Measurements from ENCODE around the gene CXCL11.
"Not testable (repeated sequence)": the region's sequence is repeated elsewhere in the genome, so short reads cannot be mapped to it uniquely, and the experiment has no call there.

The CXCL11 gene

GRCh38 chr4:76053730-76054129 lies 17.9 kb upstream of the CXCL11 start:
- Mint-ChIP-seq H3K36me3 (ENCODE audit: low read depth) (no peaks in the 10 kb centered on the region), H3K4me1 (peaks cover 13% of the 10 kb centered on the region), H3K27me3 (ENCODE audit: low read depth) (no peaks in the 10 kb centered on the region), H3K9me3 (no peaks in the 10 kb centered on the region), H3K27ac (peak overlapping the region in 2 of 3 experiments; percentile 12 to 21), H3K4me3 (no peak overlapping the region)
- TF ChIP-seq, protein P1, sequence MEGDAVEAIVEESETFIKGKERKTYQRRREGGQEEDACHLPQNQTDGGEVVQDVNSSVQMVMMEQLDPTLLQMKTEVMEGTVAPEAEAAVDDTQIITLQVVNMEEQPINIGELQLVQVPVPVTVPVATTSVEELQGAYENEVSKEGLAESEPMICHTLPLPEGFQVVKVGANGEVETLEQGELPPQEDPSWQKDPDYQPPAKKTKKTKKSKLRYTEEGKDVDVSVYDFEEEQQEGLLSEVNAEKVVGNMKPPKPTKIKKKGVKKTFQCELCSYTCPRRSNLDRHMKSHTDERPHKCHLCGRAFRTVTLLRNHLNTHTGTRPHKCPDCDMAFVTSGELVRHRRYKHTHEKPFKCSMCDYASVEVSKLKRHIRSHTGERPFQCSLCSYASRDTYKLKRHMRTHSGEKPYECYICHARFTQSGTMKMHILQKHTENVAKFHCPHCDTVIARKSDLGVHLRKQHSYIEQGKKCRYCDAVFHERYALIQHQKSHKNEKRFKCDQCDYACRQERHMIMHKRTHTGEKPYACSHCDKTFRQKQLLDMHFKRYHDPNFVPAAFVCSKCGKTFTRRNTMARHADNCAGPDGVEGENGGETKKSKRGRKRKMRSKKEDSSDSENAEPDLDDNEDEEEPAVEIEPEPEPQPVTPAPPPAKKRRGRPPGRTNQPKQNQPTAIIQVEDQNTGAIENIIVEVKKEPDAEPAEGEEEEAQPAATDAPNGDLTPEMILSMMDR (IDR thresholded peaks at IDR 0.05; ENCODE audit: unreplicated experiment in 3 of 3) = no peak

- not testable (repeated sequence) for H3K27me3 Mint-ChIP-seq (ENCODE audit: low read depth); H3K9me3 Mint-ChIP-seq; H3K36me3 Mint-ChIP-seq (ENCODE audit: low read depth); H3K27ac Mint-ChIP-seq; H3K4me3 Mint-ChIP-seq
- H3K4me1 Mint-ChIP-seq = peaks cover 13% of the 10 kb centered on the region
These were observed 14.7 kb upstream of the CXCL11 start for GRCh38 chr4:76050560-76051050.

DNA sequence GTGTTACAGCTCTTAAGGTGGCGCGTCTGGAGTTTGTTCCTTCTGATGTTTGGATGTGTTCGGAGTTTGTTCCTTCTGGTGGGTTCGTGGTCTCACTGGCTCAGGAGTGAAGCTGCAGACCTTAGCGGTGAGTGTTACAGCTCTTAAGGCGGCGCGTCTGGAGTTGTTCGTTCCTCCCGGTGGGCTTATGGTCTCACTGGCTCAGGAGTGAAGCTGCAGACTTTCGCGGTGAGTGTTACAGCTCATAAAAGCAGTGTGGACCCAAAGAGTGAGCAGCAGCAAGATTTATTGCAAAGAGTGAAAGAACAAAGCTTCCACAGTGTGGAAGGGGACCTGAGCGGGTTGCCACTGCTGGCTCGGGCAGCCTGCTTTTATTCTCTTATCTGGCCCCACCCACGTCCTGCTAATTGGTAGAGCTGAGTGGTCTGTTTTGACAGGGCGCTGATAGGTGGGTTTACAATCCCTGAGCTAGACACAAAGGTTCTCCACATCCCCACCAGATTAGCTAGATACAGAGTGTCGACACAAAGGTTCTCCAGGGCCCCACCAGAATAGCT lies 14.1 kb upstream of the CXCL11 start:
- H3K27ac Mint-ChIP-seq; H3K36me3 Mint-ChIP-seq (ENCODE audit: low read depth); H3K4me1 Mint-ChIP-seq; H3K4me3 Mint-ChIP-seq; H3K9me3 Mint-ChIP-seq; H3K27me3 Mint-ChIP-seq (ENCODE audit: low read depth): not testable (repeated sequence)

DNA sequence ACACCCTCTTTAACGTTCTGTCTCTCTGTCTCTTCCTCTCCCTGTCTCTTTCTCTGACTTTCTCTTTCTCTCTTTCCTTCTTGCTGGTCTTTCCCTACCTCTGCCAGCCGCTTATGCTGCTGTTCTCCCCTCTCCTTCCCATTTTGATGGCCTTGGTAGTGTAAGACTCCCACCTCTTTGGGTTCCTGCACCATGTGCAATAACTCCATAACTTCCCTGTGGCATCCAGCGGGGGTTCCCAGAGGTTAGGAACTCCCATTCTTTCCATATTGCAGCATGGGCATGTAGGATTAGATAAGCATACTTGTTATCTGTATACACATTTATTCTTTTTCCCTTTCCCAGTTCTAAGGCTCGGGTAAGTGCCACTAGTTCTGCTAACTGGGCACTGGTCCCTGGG lies 8.8 kb upstream of the CXCL11 start:
- H3K4me3 Mint-ChIP-seq; H3K4me1 Mint-ChIP-seq; H3K36me3 Mint-ChIP-seq (ENCODE audit: low read depth); H3K27ac Mint-ChIP-seq; H3K27me3 Mint-ChIP-seq (ENCODE audit: low read depth): not testable (repeated sequence)
- H3K9me3 Mint-ChIP-seq = peaks cover 12% of the 10 kb centered on the region

DNA sequence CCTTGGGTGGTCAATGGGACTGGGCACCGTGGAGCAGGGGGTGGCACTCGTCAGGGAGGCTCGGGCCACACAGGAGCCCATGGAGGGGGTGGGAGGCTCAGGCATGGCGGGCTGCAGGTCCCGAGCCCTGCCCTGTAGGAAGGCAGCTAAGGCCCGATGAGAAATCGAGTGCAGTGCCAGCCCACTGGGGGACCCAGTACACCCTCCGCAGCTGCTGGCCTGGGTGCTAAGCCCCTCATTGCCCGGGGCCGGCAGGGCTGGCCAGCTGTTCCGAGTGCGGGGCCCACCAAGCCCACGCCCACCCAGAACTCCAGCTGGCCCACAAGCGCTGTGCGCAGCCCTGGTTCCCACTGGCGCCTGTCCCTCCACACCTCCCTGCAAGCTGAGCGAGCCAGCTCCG lies 7.4 kb upstream of the CXCL11 start:
- H3K4me1 Mint-ChIP-seq; H3K27me3 Mint-ChIP-seq (ENCODE audit: low read depth); H3K4me3 Mint-ChIP-seq: not testable (repeated sequence)

DNA sequence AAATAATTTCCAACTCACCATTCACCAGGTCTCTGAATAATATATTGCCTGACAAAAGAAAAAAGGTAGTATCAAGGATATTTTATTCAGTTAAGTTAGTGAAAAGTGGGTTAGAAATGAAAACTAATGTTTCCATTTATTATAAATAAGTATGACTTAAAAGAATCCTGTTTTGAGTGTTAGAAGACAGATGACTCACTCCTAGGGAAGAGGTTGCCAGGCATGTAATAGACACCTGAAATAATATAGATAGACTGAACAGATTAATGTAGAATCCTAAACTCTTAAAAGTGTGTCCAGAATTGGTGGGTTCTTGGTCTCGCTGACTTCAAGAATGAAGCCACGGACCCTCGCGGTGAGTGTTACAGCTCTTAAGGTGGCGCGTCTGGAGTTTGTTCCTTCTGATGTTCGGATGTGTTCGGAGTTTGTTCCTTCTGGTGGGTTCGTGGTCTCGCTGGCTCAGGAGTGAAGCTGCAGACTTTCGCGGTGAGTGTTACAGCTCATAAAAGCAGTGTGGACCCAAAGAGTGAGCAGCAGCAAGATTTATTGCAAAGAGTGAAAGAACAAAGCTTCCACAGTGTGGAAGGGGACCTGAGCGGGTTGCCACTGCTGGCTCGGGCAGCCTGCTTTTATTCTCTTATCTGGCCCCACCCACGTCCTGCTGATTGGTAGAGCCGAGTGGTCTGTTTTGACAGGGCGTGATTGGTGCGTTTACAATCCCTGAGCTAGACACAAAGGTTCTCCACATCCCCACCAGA lies 6.5 kb upstream of the CXCL11 start:
- H3K27me3 Mint-ChIP-seq (ENCODE audit: low read depth); H3K4me1 Mint-ChIP-seq; H3K4me3 Mint-ChIP-seq; H3K36me3 Mint-ChIP-seq (ENCODE audit: low read depth); H3K27ac Mint-ChIP-seq: not testable (repeated sequence)
- H3K9me3 Mint-ChIP-seq = peaks cover 12% of the 10 kb centered on the region

More for the DNA sequence above, 7.4 kb upstream of the CXCL11 start:
- peaks cover 12% of the 10 kb centered on the region for H3K9me3 Mint-ChIP-seq
- not testable (repeated sequence) for H3K36me3 Mint-ChIP-seq (ENCODE audit: low read depth); H3K27ac Mint-ChIP-seq

DNA sequence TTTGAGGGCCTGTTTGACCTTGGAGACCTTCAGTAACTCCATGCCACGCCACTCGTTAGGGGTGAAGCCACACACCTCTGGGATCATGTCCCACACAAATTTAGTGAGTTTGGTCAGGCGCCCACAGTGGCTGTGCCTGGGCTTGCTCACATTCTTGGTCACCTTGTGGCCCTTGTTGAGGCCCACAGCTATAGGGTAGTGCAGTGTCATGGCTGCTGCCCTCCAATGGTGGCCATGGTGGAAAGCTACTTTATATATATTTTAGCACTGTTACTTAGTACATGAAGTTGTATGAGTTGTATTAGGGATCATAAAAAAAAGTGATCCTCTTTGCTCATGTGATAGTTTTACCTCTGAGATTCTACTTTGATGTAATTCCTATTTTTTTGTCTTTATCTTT lies 985 bp upstream of the CXCL11 start:
- TF ChIP-seq, protein P1 (IDR thresholded peaks at IDR 0.05; ENCODE audit: unreplicated experiment in 3 of 3) = no peak
- Mint-ChIP-seq H3K4me1 (no peaks in the 10 kb centered on the region), H3K36me3 (ENCODE audit: low read depth) (no peaks in the 10 kb centered on the region), H3K4me3 (no peak overlapping the region), H3K9me3 (no peaks in the 10 kb centered on the region), H3K27me3 (ENCODE audit: low read depth) (no peaks in the 10 kb centered on the region), H3K27ac (no peak overlapping the region)

DNA sequence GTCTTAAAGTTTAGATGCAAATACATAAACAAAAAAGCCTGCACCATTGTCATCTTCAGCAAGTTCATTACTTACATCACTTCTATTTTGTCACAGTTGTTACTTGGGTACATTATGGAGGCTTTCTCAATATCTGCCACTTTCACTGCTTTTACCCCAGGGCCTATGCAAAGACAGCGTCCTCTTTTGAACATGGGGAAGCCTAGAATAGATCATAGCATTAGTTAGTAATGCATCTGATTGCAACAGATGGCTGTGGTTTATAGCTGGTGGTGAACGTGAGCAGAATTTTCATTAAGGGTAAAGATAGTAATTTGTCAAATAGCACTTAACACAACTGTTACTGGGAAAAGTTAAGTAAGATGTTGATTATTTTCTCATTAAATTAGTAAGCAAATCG lies 729 bp downstream of the CXCL11 start:
- TF ChIP-seq, protein P1 (IDR thresholded peaks at IDR 0.05; ENCODE audit: unreplicated experiment in 3 of 3) = no peak
- no peaks in the 10 kb centered on the region for H3K4me1 Mint-ChIP-seq
- H3K27ac Mint-ChIP-seq = no peak overlapping the region
- H3K36me3 Mint-ChIP-seq (ENCODE audit: low read depth) = no peaks in the 10 kb centered on the region
- H3K9me3 Mint-ChIP-seq = no peaks in the 10 kb centered on the region
- H3K4me3 Mint-ChIP-seq = no peak overlapping the region
- H3K27me3 Mint-ChIP-seq (ENCODE audit: low read depth) = no peaks in the 10 kb centered on the region

Data from nephron (organoid).